HepG2 (cell line): ENCODE measurements around the gene PRPF38A. TPM values are rescaled to one million over a fixed set of nuclear protein-coding genes. Genes with fewer than 3 reads are reported as not detected.

Source experiments
- ARID3A ChIP-seq: IDR thresholded peaks from 2 replicates; pipeline ENCODE4 v1.6.1; 2012; ENCODE audit warnings: low read depth, low read length, improper control_type of control experiment
- CBX2 ChIP-seq, 2 experiments: fragments of 200-600 bp in 1 of 2; sonication (generic); formaldehyde crosslinking in 1 of 2; IDR thresholded peaks; 2 replicates each; pipeline versions ENCODE4 v1.7.0 to v1.8.1; 2018 to 2022; ENCODE audit warnings: low read depth in 2 of 2, low read length in 1 of 2, mild to moderate bottlenecking in 1 of 2, missing genetic modification reagents in 1 of 2
- CCDC6 ChIP-seq: sonication (generic); formaldehyde crosslinking; IDR thresholded peaks from 2 replicates; pipeline ENCODE4 v1.8.1; 2022; ENCODE audit warnings: mild to moderate bottlenecking, missing genetic modification reagents, moderate library complexity
- DNMT1 ChIP-seq: sonication (generic); formaldehyde crosslinking; IDR thresholded peaks from 2 replicates; pipeline ENCODE4 v1.5.1; 2020; ENCODE audit warnings: mild to moderate bottlenecking, missing genetic modification reagents
- ERF ChIP-seq: IDR thresholded peaks from 2 replicates; pipeline ENCODE4 v1.6.1; 2018; ENCODE audit warnings: missing biosample characterization, missing genetic modification reagents
- FOXA1 ChIP-seq, 2 experiments: fragments of 450-650 bp in 1 of 2; sonication (generic) in 1 of 2; formaldehyde crosslinking in 1 of 2; IDR thresholded peaks; 2 replicates each; pipeline versions ENCODE4 v1.4.0 to v1.6.1; 2016 to 2020; ENCODE audit warnings: missing genetic modification reagents in 1 of 2
- JARID2 ChIP-seq: sonication (generic); formaldehyde crosslinking; IDR thresholded peaks from 2 replicates; pipeline ENCODE4 v1.8.1; 2023; ENCODE audit warnings: missing genetic modification reagents, inconsistent platforms; ENCODE audit not compliant: insufficient replicate concordance
- KMT2A ChIP-seq: sonication (generic); formaldehyde crosslinking; IDR thresholded peaks from 2 replicates; pipeline ENCODE4 v1.4.0; 2020; ENCODE audit warnings: missing genetic modification reagents
- NR0B2 ChIP-seq: sonication (generic); formaldehyde crosslinking; IDR thresholded peaks from 2 replicates; pipeline ENCODE4 v1.4.0; 2020; ENCODE audit warnings: mild to moderate bottlenecking, missing genetic modification reagents
- REPIN1 ChIP-seq: sonication (generic); formaldehyde crosslinking; IDR thresholded peaks from 2 replicates; pipeline ENCODE4 v1.8.0; 2022; ENCODE audit warnings: missing genetic modification reagents, low read depth, mild to moderate bottlenecking, borderline replicate concordance
- RFX3 ChIP-seq: IDR thresholded peaks from 2 replicates; pipeline ENCODE4 v1.6.1; 2016; ENCODE audit warnings: missing biosample characterization, missing genetic modification reagents
- SAFB2 ChIP-seq: sonication (generic); formaldehyde crosslinking; IDR thresholded peaks from 2 replicates; pipeline ENCODE4 v1.5.1; 2020; ENCODE audit warnings: missing genetic modification reagents, low read depth, mild to moderate bottlenecking, borderline replicate concordance
- SMARCC2 ChIP-seq: fragments of 450-650 bp; IDR thresholded peaks from 2 replicates; pipeline ENCODE4 v1.6.1; 2017; ENCODE audit warnings: antibody characterized with exemption, mild to moderate bottlenecking
- ZBTB43 ChIP-seq: sonication (generic); formaldehyde crosslinking; conservative IDR thresholded peaks from 2 replicates; pipeline ENCODE4 v1.4.0; 2020; ENCODE audit warnings: missing genetic modification reagents
- ZNF20 ChIP-seq: sonication (generic); formaldehyde crosslinking; IDR thresholded peaks from 2 replicates; pipeline ENCODE4 v1.4.0; 2020; ENCODE audit warnings: mild to moderate bottlenecking, moderate library complexity, missing genetic modification reagents
- ZNF234 ChIP-seq: sonication (generic); formaldehyde crosslinking; conservative IDR thresholded peaks from 2 replicates; pipeline ENCODE4 v1.5.1; 2020; ENCODE audit warnings: mild to moderate bottlenecking, missing genetic modification reagents
- ZNF251 ChIP-seq: sonication (generic); formaldehyde crosslinking; IDR thresholded peaks from 2 replicates; pipeline ENCODE4 v1.9.0; 2021; ENCODE audit warnings: mild to moderate bottlenecking, missing genetic modification reagents
- ZNF530 ChIP-seq: sonication (generic); formaldehyde crosslinking; IDR thresholded peaks from 2 replicates; pipeline ENCODE4 v1.5.0; 2020; ENCODE audit warnings: low read depth, mild to moderate bottlenecking, missing genetic modification reagents
- ZNF549 ChIP-seq: sonication (generic); formaldehyde crosslinking; IDR thresholded peaks from 2 replicates; pipeline ENCODE4 v1.5.0; 2020; ENCODE audit warnings: missing genetic modification reagents
- ZNF598 ChIP-seq: sonication (generic); formaldehyde crosslinking; IDR thresholded peaks from 2 replicates; pipeline ENCODE4 v1.5.1; 2020; ENCODE audit warnings: mild to moderate bottlenecking, missing genetic modification reagents, borderline replicate concordance
- ZNF841 ChIP-seq: sonication (generic); formaldehyde crosslinking; IDR thresholded peaks from 2 replicates; pipeline ENCODE4 v1.8.1; 2023; ENCODE audit warnings: missing genetic modification reagents, borderline replicate concordance
- polyA plus RNA-seq, 8 experiments: library from polyadenylated mRNA; depleted of rRNA in 3 of 8; stranded (reverse) in 7 of 8; unstranded in 1 of 8; fragments of >200 nt; fragmentation: Illumina TruSeq in 4 of 8; extraction: Trizol in 4 of 8; gene quantifications; 2 replicates each; pipeline versions ENCODE4 v1.2.1 to v1.2.3, GENCODE V29; 2011 to 2016; ENCODE audit warnings: low read depth in 4 of 8, missing spikeins in 1 of 8, mixed read lengths in 1 of 8; ENCODE audit not compliant: insufficient read depth in 1 of 8
- total RNA-seq, 5 experiments: library from RNA; depleted of rRNA; stranded (reverse); fragments of >200 nt; fragmentation: Illumina TruSeq; extraction: Trizol; gene quantifications; 2 replicates each; pipeline ENCODE4 v1.2.3, GENCODE V29; 2016; ENCODE audit warnings: low read depth in 1 of 5
- TF ChIP-seq, protein P1 (sequence below): IDR thresholded peaks from 2 replicates; pipeline ENCODE4 v1.6.1; 2016; ENCODE audit warnings: low read depth
- TF ChIP-seq, protein P2 (sequence below): sonication (generic); formaldehyde crosslinking; IDR thresholded peaks from 2 replicates; pipeline ENCODE4 v1.5.0; 2020; ENCODE audit warnings: missing genetic modification reagents

Gene PRPF38A
- total and polyA plus RNA-seq, 2 of the 13 experiments (the other 11 are each of a cell fraction or from before 2014, with no cell fraction given) = 18.3 to 45.5 TPM

- no peak for TF ChIP-seq ZNF20 (CRISPR knock-in tag)
- TF ChIP-seq ZNF234 = no peak
- TF ChIP-seq, protein P1, sequence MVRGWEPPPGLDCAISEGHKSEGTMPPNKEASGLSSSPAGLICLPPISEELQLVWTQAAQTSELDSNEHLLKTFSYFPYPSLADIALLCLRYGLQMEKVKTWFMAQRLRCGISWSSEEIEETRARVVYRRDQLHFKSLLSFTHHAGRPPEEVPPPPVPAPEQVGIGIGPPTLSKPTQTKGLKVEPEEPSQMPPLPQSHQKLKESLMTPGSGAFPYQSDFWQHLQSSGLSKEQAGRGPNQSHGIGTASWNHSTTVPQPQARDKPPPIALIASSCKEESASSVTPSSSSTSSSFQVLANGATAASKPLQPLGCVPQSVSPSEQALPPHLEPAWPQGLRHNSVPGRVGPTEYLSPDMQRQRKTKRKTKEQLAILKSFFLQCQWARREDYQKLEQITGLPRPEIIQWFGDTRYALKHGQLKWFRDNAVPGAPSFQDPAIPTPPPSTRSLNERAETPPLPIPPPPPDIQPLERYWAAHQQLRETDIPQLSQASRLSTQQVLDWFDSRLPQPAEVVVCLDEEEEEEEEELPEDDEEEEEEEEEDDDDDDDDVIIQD (CRISPR knock-in tag) = peak; percentile 25; the same call in 1 of the 2 replicates
- peak; percentile 79 for TF ChIP-seq NR0B2 (CRISPR knock-in tag)
- TF ChIP-seq ZNF530 (CRISPR knock-in tag) = no peak
- peak; percentile 83; the same call in 1 of the 2 replicates for TF ChIP-seq CCDC6 (CRISPR knock-in tag)
- TF ChIP-seq, protein P2, sequence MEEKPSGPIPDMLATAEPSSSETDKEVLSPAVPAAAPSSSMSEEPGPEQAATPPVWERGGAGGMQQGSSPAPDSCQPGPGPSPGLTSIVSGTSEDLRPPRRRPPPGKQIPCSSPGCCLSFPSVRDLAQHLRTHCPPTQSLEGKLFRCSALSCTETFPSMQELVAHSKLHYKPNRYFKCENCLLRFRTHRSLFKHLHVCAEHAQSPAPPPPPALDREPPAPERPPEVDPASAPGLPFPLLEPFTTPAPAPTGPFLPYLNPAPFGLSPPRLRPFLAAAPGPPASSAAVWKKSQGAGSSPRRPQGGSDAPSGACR (CRISPR knock-in tag) = no peak
- TF ChIP-seq DNMT1 (CRISPR knock-in tag) = no peak
- 0 out of 2 replicates have a peak, but pooled peaks have one; percentile 14 for TF ChIP-seq ZBTB43 (CRISPR knock-in tag)
- no peak for TF ChIP-seq CBX2 (IDR thresholded peaks at IDR 0.05; ENCODE audit: low read depth, low read length)
- peak; percentile 19; the same call in 1 of the 2 replicates for TF ChIP-seq CBX2 (CRISPR knock-in tag; IDR thresholded peaks at IDR 0.05; ENCODE audit: low read depth)
- TF ChIP-seq FOXA1 (IDR thresholded peaks at IDR 0.05) = no peak
- TF ChIP-seq FOXA1 (CRISPR knock-in tag; IDR thresholded peaks at IDR 0.05) = no peak; the same call in 1 of the 2 replicates
- TF ChIP-seq JARID2 (CRISPR knock-in tag) = no peak
- peak; percentile 92 for TF ChIP-seq KMT2A (CRISPR knock-in tag)
- TF ChIP-seq ZNF549 (CRISPR knock-in tag) = no peak
- 0 out of 2 replicates have a peak, but pooled peaks have one; percentile 87 for TF ChIP-seq SAFB2 (CRISPR knock-in tag)
- no peak for TF ChIP-seq RFX3 (CRISPR knock-in tag)
- TF ChIP-seq ZNF598 = 0 out of 2 replicates have a peak, but pooled peaks have one; percentile 22
- TF ChIP-seq ZNF251 (CRISPR knock-in tag) = no peak
- TF ChIP-seq ARID3A = 0 out of 2 replicates have a peak, but pooled peaks have one; percentile 10
- TF ChIP-seq REPIN1 (CRISPR knock-in tag) = peak; percentile 37; the same call in 1 of the 2 replicates
- no peak for TF ChIP-seq ZNF841 (CRISPR knock-in tag)
- no peak; the same call in 1 of the 2 replicates for TF ChIP-seq ERF
- TF ChIP-seq SMARCC2 = no peak
Observed at GRCh38 chr1:52404116-52404974, at the start of gene PRPF38A, which contains the start of gene ORC1 (continued).
